Breast epithelium (tissue), 4 donors: ENCODE measurements around the gene LNX1. TPM values are rescaled to one million over a fixed set of nuclear protein-coding genes. Genes with fewer than 3 reads are reported as not detected.

ENCODE experiments used
- DNase-seq, 2 donors: peaks; one replicate each; pipeline ENCODE4 v3.0.0-alpha.2; 2019; ENCODE audit warnings: low spot score in 2 of 2
- H3K27ac ChIP-seq, 2 donors: fragments of 200-600 bp; sonication (generic) in 1 of 2; one replicate each; pipeline ENCODE4 v1.5.1; 2016 to 2019; ENCODE audit warnings: mild to moderate bottlenecking in 1 of 2
- H3K27me3 ChIP-seq, 2 donors: fragments of 200-600 bp; sonication (generic) in 1 of 2; one replicate each; pipeline versions ENCODE4 v1.5.1 to v1.6.0; 2017 to 2019; ENCODE audit warnings: control low read depth in 1 of 2, mild to moderate bottlenecking in 1 of 2
- H3K36me3 ChIP-seq: fragments of 200-600 bp; one replicate; pipeline ENCODE4 v1.5.1; 2019
- H3K4me1 ChIP-seq, 2 donors: fragments of 200-600 bp; sonication (generic); one replicate each; pipeline ENCODE4 v1.5.1; 2016 to 2019; ENCODE audit warnings: control low read depth in 1 of 2
- H3K4me3 ChIP-seq, 3 donors: fragments of 200-600 bp; sonication (generic); 1 replicate in 2 of 3; 2 replicates in 1 of 3; pipeline ENCODE4 v1.5.1; 2016 to 2019; ENCODE audit warnings: mild to moderate bottlenecking in 3 of 3, moderate library complexity in 2 of 3
- H3K9me3 ChIP-seq, 2 donors: fragments of 200-600 bp; sonication (generic) in 1 of 2; one replicate each; pipeline ENCODE4 v1.5.1; 2016 to 2019; ENCODE audit warnings: control low read depth in 1 of 2
- CTCF ChIP-seq, 3 donors: fragments of 450-650 bp; IDR thresholded peaks; one replicate each; pipeline ENCODE4 v1.5.1; 2016 to 2017; ENCODE audit warnings: antibody characterized with exemption in 3 of 3, mild to moderate bottlenecking in 3 of 3, moderate library complexity in 3 of 3
- POLR2A ChIP-seq: fragments of 450-650 bp; IDR thresholded peaks from one replicate; pipeline ENCODE4 v1.6.1; 2016; ENCODE audit warnings: antibody characterized with exemption, mild to moderate bottlenecking, moderate library complexity
- POLR2AphosphoS5 ChIP-seq, 3 donors: sonication (generic); formaldehyde crosslinking; IDR thresholded peaks; one replicate each; pipeline ENCODE4 v1.6.1; 2017; ENCODE audit warnings: antibody characterized with exemption in 3 of 3
- intact Hi-C: fragments of 100-400 bp; cut with DNase I; formaldehyde crosslinking; loops from one replicate; pipeline ENCODE4 v1.15.1; 2023; ENCODE audit warnings: low total_unique reads
- total RNA-seq, 3 donors: library from RNA; depleted of rRNA; stranded (reverse); fragments of >200 nt; gene quantifications; one replicate each; pipeline ENCODE4 v1.1.0, GENCODE V29; 2016

Gene LNX1
- total RNA-seq, 3 donors from 2014 or later: 19.7 to 22.6 (median 22.5) TPM

DNA sequence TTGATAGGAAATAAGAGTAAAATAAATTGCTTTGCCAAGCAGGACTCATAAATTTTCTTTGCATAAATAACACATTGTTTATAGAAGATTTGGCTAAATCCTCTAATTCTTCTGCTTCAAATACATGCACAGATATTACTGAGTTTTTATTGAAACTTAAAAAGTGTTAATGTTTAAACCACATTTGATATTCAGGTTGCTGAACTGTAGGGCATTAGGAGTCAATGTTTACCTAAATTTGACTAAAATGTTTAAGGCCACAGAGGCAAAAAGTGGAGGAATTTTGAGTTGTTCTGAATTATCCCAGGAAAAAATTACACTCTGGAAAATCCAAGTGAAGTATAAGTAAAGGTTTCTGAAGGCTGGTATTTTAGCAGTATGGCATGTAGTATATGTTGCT lies 135.1 kb downstream of the LNX1 start:
- Histone ChIP-seq H3K4me1 (no peaks in the 10 kb centered on the region), H3K4me3 (no peak overlapping the region), H3K36me3 (peaks cover 10% of the 10 kb centered on the region), H3K9me3 (no peaks in the 10 kb centered on the region), H3K27ac (no peak overlapping the region), H3K27me3 (no peaks in the 10 kb centered on the region)
- no peak for DNase-seq
- no peak for TF ChIP-seq CTCF (IDR thresholded peaks at IDR 0.05)
- TF ChIP-seq POLR2A: no peak
- no peak for TF ChIP-seq POLR2AphosphoS5 (IDR thresholded peaks at IDR 0.05)
- intact Hi-C loops: no loop called here

- Histone ChIP-seq H3K4me3 (no peak overlapping the region), H3K9me3 (no peaks in the 10 kb centered on the region), H3K4me1 (no peaks in the 10 kb centered on the region), H3K27me3 (no peaks in the 10 kb centered on the region), H3K36me3 (peaks cover 6% of the 10 kb centered on the region), H3K27ac (no peak overlapping the region)
- intact Hi-C loops: no loop called here
- TF ChIP-seq CTCF (IDR thresholded peaks at IDR 0.05) (no peak), POLR2A (no peak), POLR2AphosphoS5 (IDR thresholded peaks at IDR 0.05) (no peak)
- no peak for DNase-seq
Observed at GRCh38 chr4:53455766-53456165, 135.5 kb downstream of the LNX1 start.

DNA sequence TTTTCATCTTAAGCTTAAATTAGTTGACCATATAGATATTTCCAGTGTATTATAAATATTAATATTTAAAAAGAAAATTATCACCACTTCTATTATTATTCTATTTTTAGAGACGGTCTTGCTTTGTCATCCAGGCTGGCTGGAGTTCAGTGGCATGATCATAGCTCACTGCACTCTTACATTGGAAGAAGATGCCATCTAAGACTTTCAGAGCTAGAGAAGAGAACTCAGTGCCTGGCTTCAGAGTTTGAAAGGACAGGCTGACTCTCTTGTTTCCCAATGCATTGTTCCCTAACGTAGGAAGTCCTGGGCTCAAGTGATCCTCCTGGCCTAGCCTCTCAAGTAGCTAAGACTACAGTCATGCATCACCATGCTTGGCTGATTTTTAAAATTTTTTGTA lies 137.9 kb downstream of the LNX1 start:
- no peaks in the 10 kb centered on the region for H3K27me3 ChIP-seq
- H3K27ac ChIP-seq: no peak overlapping the region
- intact Hi-C loops: no loop called here
- no peaks in the 10 kb centered on the region for H3K36me3 ChIP-seq
- H3K9me3 ChIP-seq: no peaks in the 10 kb centered on the region
- no peak overlapping the region for H3K4me3 ChIP-seq
- no peak for DNase-seq
- TF ChIP-seq POLR2AphosphoS5 (IDR thresholded peaks at IDR 0.05) (no peak), POLR2A (no peak), CTCF (IDR thresholded peaks at IDR 0.05) (no peak)
- no peaks in the 10 kb centered on the region for H3K4me1 ChIP-seq

GRCh38 chr4:53450773-53451172 lies 140.5 kb downstream of the LNX1 start:
- Histone ChIP-seq H3K27ac (no peak overlapping the region), H3K9me3 (no peaks in the 10 kb centered on the region), H3K27me3 (no peaks in the 10 kb centered on the region), H3K4me3 (no peak overlapping the region), H3K36me3 (no peaks in the 10 kb centered on the region), H3K4me1 (no peaks in the 10 kb centered on the region)
- TF ChIP-seq POLR2AphosphoS5 (IDR thresholded peaks at IDR 0.05): no peak
- no peak for TF ChIP-seq CTCF (IDR thresholded peaks at IDR 0.05)
- no peak for TF ChIP-seq POLR2A
- DNase-seq: no peak
- intact Hi-C loops: no loop called here

- intact Hi-C loops: no loop called here
- no peaks in the 10 kb centered on the region for H3K36me3 ChIP-seq
- no peak overlapping the region for H3K27ac ChIP-seq
- H3K4me3 ChIP-seq: no peak overlapping the region
- TF ChIP-seq POLR2AphosphoS5 (IDR thresholded peaks at IDR 0.05) (no peak), CTCF (IDR thresholded peaks at IDR 0.05) (no peak), POLR2A (no peak)
- DNase-seq: no peak
- H3K4me1 ChIP-seq: no peaks in the 10 kb centered on the region
- no peaks in the 10 kb centered on the region for H3K9me3 ChIP-seq
- no peaks in the 10 kb centered on the region for H3K27me3 ChIP-seq
Observed at GRCh38 chr4:53444954-53445353, 146.3 kb downstream of the LNX1 start.
